ENCODE results near the gene PTPRN. TPM values are rescaled to one million over a fixed set of nuclear protein-coding genes. Genes with fewer than 3 reads are reported as not detected.

PTPRN gene
- total RNA-seq, 1 experiment from 2014 or later, result 6.5 TPM

DNA sequence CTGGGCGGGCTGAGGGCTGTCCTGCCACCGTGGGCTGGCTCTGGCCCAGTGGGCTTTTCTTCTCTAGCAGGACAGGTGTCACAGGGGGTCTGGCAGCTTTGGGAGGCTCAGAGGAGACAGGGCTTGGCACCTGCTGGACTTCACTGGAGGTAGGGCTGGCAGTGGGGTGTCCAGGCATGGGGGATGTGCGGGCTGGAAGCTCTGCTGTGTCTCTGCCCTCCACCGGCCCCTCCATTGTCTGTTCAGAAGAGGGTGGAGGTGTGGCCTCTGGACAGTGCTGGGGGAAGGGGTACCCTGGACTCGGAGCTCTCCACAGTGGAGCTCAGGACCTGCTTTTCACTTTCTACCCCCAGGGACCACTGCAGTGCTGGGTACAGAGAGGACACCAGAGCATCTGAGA is 9.2 kb downstream of the PTPRN start:
- Histone ChIP-seq H4K5ac (ENCODE audit: insufficient read length, low read depth, low read length) (no peak overlapping the region), H3K23me2 (ENCODE audit: insufficient read length, low read depth, low read length, poor library complexity, severe bottlenecking) (no peaks in the 10 kb centered on the region), H3K9ac (ENCODE audit: extremely low read depth, insufficient read length, low read length) (no peak overlapping the region), H3K9me3 (ENCODE audit: control insufficient read depth, low read depth, low read length) (no peaks in the 10 kb centered on the region), H3K18ac (ENCODE audit: insufficient read length, low read depth, low read length) (no peak overlapping the region), H3K4me2 (ENCODE audit: insufficient read depth, insufficient read length, low read length) (no peak overlapping the region), H2BK20ac (ENCODE audit: low read depth, low read length, poor library complexity, severe bottlenecking) (no peak overlapping the region), H2BK12ac (ENCODE audit: insufficient read length, low read depth, low read length) (no peak overlapping the region), H3K14ac (ENCODE audit: insufficient read depth, low read length) (no peak overlapping the region), H3T11ph (ENCODE audit: low read length) (no peak overlapping the region), H3K23ac (ENCODE audit: insufficient read length, low read depth, low read length) (no peak overlapping the region), H2AK5ac (ENCODE audit: insufficient read length, low read length) (no peak overlapping the region), H4K91ac (ENCODE audit: insufficient read length, low read depth, low read length) (no peak overlapping the region), H3K4me1 (ENCODE audit: insufficient read depth, low read length) (no peaks in the 10 kb centered on the region), H2AFZ (ENCODE audit: low read length) (no peak overlapping the region), H3K56ac (ENCODE audit: insufficient read length, low read depth, low read length) (no peak overlapping the region), H3K27me3 (ENCODE audit: insufficient read depth, low read length) (no peaks in the 10 kb centered on the region; the same call in 1 of the 2 replicates), H4K8ac (replicated peaks; ENCODE audit: insufficient read length, low read depth, low read length) (no peak overlapping the region), H2BK5ac (ENCODE audit: insufficient read length, low read length) (no peak overlapping the region), H4K20me1 (ENCODE audit: control insufficient read depth, insufficient read depth, insufficient read length) (no peaks in the 10 kb centered on the region), H3K4ac (ENCODE audit: low read depth, low read length) (no peak overlapping the region), H3K79me1 (ENCODE audit: insufficient read depth, low read depth, low read length, poor library complexity, severe bottlenecking) (no peaks in the 10 kb centered on the region), H3K27ac (ENCODE audit: insufficient read length, low read depth, low read length) (no peak overlapping the region), H2BK120ac (ENCODE audit: low read depth, low read length, poor library complexity, severe bottlenecking) (no peak overlapping the region), H3K79me2 (ENCODE audit: insufficient read depth, low read length) (no peaks in the 10 kb centered on the region), H2BK15ac (ENCODE audit: low read depth, low read length) (no peak overlapping the region)
- Mint-ChIP-seq H3K9me3 (peaks cover 0 to 5% of the 10 kb centered on the region in 2 experiments; a peak in 2 of 5 replicates), H3K27ac (no peak overlapping the region), H3K4me1 (peaks cover 12 to 21% of the 10 kb centered on the region in 2 experiments), H3K36me3 (ENCODE audit: insufficient read depth in 1 of 3, low read depth in 3 of 3) (peaks cover 0 to 4% (median 2%) of the 10 kb centered on the region in 3 experiments; a peak in 2 of 7 replicates), H3K27me3 (ENCODE audit: low read depth) (peaks cover 68% of the 10 kb centered on the region), H3K4me3 (no peak overlapping the region)
- no peak for TF ChIP-seq CTCF (conservative IDR thresholded peaks at IDR 0.05)
- WGBS (ENCODE audit: extremely low coverage, insufficient read length, low lambda C conversion rate), result no CpG with 5 or more reads among the region's 5 CpGs
- DNase-seq, result no peak

Data from H9 (cell line).